ENCODE data around the gene LHCGR. TPM values are rescaled to one million over a fixed set of nuclear protein-coding genes. Genes with fewer than 3 reads are reported as not detected.

The LHCGR gene
- total RNA-seq, 2 experiments from 2014 or later: not detected

- TF ChIP-seq CTCF (conservative IDR thresholded peaks at IDR 0.05; ENCODE audit: low read length) (no peak), EZH2phosphoT487 (IDR thresholded peaks at IDR 0.05; ENCODE audit: borderline replicate concordance, low read depth, low read length) (no peak)
- Histone ChIP-seq H3K4me3 (ENCODE audit: low read depth, low read length, poor library complexity, severe bottlenecking) (no peak overlapping the region), H3K36me3 (ENCODE audit: insufficient read depth, low read length) (no peaks in the 10 kb centered on the region), H3K27ac (ENCODE audit: low read depth, low read length, poor library complexity, severe bottlenecking) (no peak overlapping the region), H2AFZ (ENCODE audit: low read length) (no peak overlapping the region), H3K4me1 (ENCODE audit: insufficient read depth, low read length, poor library complexity, severe bottlenecking) (peaks cover 22% of the 10 kb centered on the region), H4K20me1 (ENCODE audit: insufficient read depth, low read length) (no peaks in the 10 kb centered on the region), H3K79me2 (ENCODE audit: insufficient read depth, low read depth, low read length) (no peaks in the 10 kb centered on the region), H3K9me3 (ENCODE audit: low read length) (no peaks in the 10 kb centered on the region), H3K4me2 (ENCODE audit: low read length) (no peak overlapping the region), H3K9me2 (ENCODE audit: insufficient read depth, low read length) (no peaks in the 10 kb centered on the region)
- no TSS peak for BruUV-seq (replicated peaks)
- intact Hi-C loops (cut with micrococcal nuclease; ENCODE audit: unreplicated experiment): no loop called here
- ChIA-PET POLR2A (no interaction called here), CTCF (ENCODE audit: unreplicated experiment) (no interaction called here)
- peak; percentile 5 for DNase-seq (ENCODE audit: low spot score)
Measured at GRCh38 chr2:48753228-48753627, 2.3 kb downstream of the LHCGR start.

GRCh38 chr2:48750128-48750739, 5.3 kb downstream of the LHCGR start:
- no peak overlapping the region for H3K4me3 ChIP-seq (ENCODE audit: low read depth, low read length, poor library complexity, severe bottlenecking)
- H3K9me2 ChIP-seq (ENCODE audit: insufficient read depth, low read length): no peaks in the 10 kb centered on the region
- POLR2A ChIA-PET: interaction anchor here (0.7 kb wide), 1 partner anchor 38 kb away, joined by 7 read pairs; no protein-coding TSS in a partner anchor
- no TSS peak for BruUV-seq (replicated peaks)
- H2AFZ ChIP-seq (ENCODE audit: low read length): no peak overlapping the region
- H3K4me1 ChIP-seq (ENCODE audit: insufficient read depth, low read length, poor library complexity, severe bottlenecking): peaks cover 22% of the 10 kb centered on the region
- intact Hi-C loops (cut with micrococcal nuclease; ENCODE audit: unreplicated experiment): no loop called here
- TF ChIP-seq EZH2phosphoT487 (IDR thresholded peaks at IDR 0.05; ENCODE audit: borderline replicate concordance, low read depth, low read length) (no peak), CTCF (conservative IDR thresholded peaks at IDR 0.05; ENCODE audit: low read length) (no peak)
- H4K20me1 ChIP-seq (ENCODE audit: insufficient read depth, low read length): no peaks in the 10 kb centered on the region
- peak overlapping the region; percentile 52 for H3K4me2 ChIP-seq (ENCODE audit: low read length)
- H3K36me3 ChIP-seq (ENCODE audit: insufficient read depth, low read length): no peaks in the 10 kb centered on the region
- CTCF ChIA-PET (ENCODE audit: unreplicated experiment): no interaction called here
- H3K79me2 ChIP-seq (ENCODE audit: insufficient read depth, low read depth, low read length): no peaks in the 10 kb centered on the region
- no peaks in the 10 kb centered on the region for H3K9me3 ChIP-seq (ENCODE audit: low read length)
- H3K27ac ChIP-seq (ENCODE audit: low read depth, low read length, poor library complexity, severe bottlenecking): no peak overlapping the region
- peak; percentile 29 for DNase-seq (ENCODE audit: low spot score)

GRCh38 chr2:48749291-48750127, 6.0 kb downstream of the LHCGR start:
- Histone ChIP-seq H3K9me3 (ENCODE audit: low read length) (no peaks in the 10 kb centered on the region), H3K9me2 (ENCODE audit: insufficient read depth, low read length) (no peaks in the 10 kb centered on the region), H3K4me2 (ENCODE audit: low read length) (peak overlapping the region; percentile 52), H3K4me1 (ENCODE audit: insufficient read depth, low read length, poor library complexity, severe bottlenecking) (peaks cover 22% of the 10 kb centered on the region), H3K4me3 (ENCODE audit: low read depth, low read length, poor library complexity, severe bottlenecking) (no peak overlapping the region), H3K79me2 (ENCODE audit: insufficient read depth, low read depth, low read length) (no peaks in the 10 kb centered on the region), H3K36me3 (ENCODE audit: insufficient read depth, low read length) (no peaks in the 10 kb centered on the region), H2AFZ (ENCODE audit: low read length) (no peak overlapping the region), H3K27ac (ENCODE audit: low read depth, low read length, poor library complexity, severe bottlenecking) (no peak overlapping the region), H4K20me1 (ENCODE audit: insufficient read depth, low read length) (no peaks in the 10 kb centered on the region)
- intact Hi-C loops (cut with micrococcal nuclease; ENCODE audit: unreplicated experiment): no loop called here
- no TSS peak for BruUV-seq (replicated peaks)
- TF ChIP-seq EZH2phosphoT487 (IDR thresholded peaks at IDR 0.05; ENCODE audit: borderline replicate concordance, low read depth, low read length) (no peak), CTCF (conservative IDR thresholded peaks at IDR 0.05; ENCODE audit: low read length) (no peak)
- ChIA-PET POLR2A (interaction anchor here (0.7 kb wide), 1 partner anchor 37 kb away, joined by 7 read pairs; no protein-coding TSS in a partner anchor), CTCF (ENCODE audit: unreplicated experiment) (no interaction called here)
- DNase-seq (ENCODE audit: low spot score): no peak
